Neutrophil (primary cell): ENCODE results near the gene APBB1IP.
A peak's percentile ranks its signal among the peaks of the same experiment; 100 is the strongest.

Experiments used
- H3K27ac ChIP-seq: fragments of 200-600 bp; sonication (generic); 2 replicates; pipeline ENCODE4 v1.5.1; 2016; ENCODE audit warnings: mild to moderate bottlenecking, moderate library complexity
- H3K27me3 ChIP-seq: fragments of 200-600 bp; sonication (generic); 2 replicates; pipeline ENCODE4 v1.6.0; 2016; ENCODE audit warnings: mild to moderate bottlenecking
- H3K36me3 ChIP-seq: fragments of 200-600 bp; sonication (generic); 2 replicates; pipeline ENCODE4 v1.5.1; 2017
- H3K4me1 ChIP-seq, 2 experiments: fragments of 200-600 bp in 1 of 2; sonication (generic) in 1 of 2; 1 replicate in 1 of 2; 2 replicates in 1 of 2; pipeline versions ENCODE4 v1.5.1 to v1.6.1; 2013 to 2016; ENCODE audit warnings: low read depth in 1 of 2, low read length in 1 of 2, mild to moderate bottlenecking in 1 of 2, moderate library complexity in 1 of 2; ENCODE audit not compliant: control insufficient read depth in 1 of 2, insufficient read depth in 1 of 2
- H3K4me3 ChIP-seq, 2 experiments: fragments of 200-600 bp in 1 of 2; sonication (generic) in 1 of 2; 1 replicate in 1 of 2; 2 replicates in 1 of 2; pipeline ENCODE4 v1.5.1; 2013 to 2016; ENCODE audit warnings: low read depth in 1 of 2, low read length in 1 of 2, mild to moderate bottlenecking in 1 of 2, moderate library complexity in 1 of 2
- H3K9me3 ChIP-seq: fragments of 200-600 bp; sonication (generic); 2 replicates; pipeline ENCODE4 v1.5.1; 2016
- CTCF ChIP-seq: fragments of 200-600 bp; sonication (generic); IDR thresholded peaks from 2 replicates; pipeline ENCODE4 v1.5.1; 2016; ENCODE audit warnings: antibody characterized with exemption

APBB1IP gene

GRCh38 chr10:26451903-26452302 is 13.8 kb downstream of the APBB1IP start:
- TF ChIP-seq CTCF, result no peak
- Histone ChIP-seq H3K9me3 (no peaks in the 10 kb centered on the region), H3K36me3 (peaks cover 22% of the 10 kb centered on the region), H3K4me3 (no peak overlapping the region), H3K27ac (peak overlapping the region; percentile 71), H3K27me3 (no peaks in the 10 kb centered on the region), H3K4me1 (peaks cover 86 to 88% of the 10 kb centered on the region in 2 experiments)

GRCh38 chr10:26453850-26454249 is 15.7 kb downstream of the APBB1IP start:
- no peak for TF ChIP-seq CTCF
- Histone ChIP-seq H3K27me3 (no peaks in the 10 kb centered on the region), H3K36me3 (peaks cover 20% of the 10 kb centered on the region), H3K4me3 (no peak overlapping the region), H3K27ac (no peak overlapping the region), H3K9me3 (no peaks in the 10 kb centered on the region), H3K4me1 (peaks cover 85 to 89% of the 10 kb centered on the region in 2 experiments)

GRCh38 chr10:26454891-26455290 is 16.8 kb downstream of the APBB1IP start:
- Histone ChIP-seq H3K27ac (peak overlapping the region; percentile 21), H3K9me3 (no peaks in the 10 kb centered on the region), H3K27me3 (no peaks in the 10 kb centered on the region), H3K4me1 (peaks cover 75 to 79% of the 10 kb centered on the region in 2 experiments), H3K4me3 (no peak overlapping the region), H3K36me3 (peaks cover 15% of the 10 kb centered on the region)
- no peak for TF ChIP-seq CTCF

- TF ChIP-seq CTCF, result no peak
- Histone ChIP-seq H3K36me3 (peaks cover 18% of the 10 kb centered on the region), H3K9me3 (no peaks in the 10 kb centered on the region), H3K4me3 (no peak overlapping the region), H3K4me1 (peaks cover 66 to 75% of the 10 kb centered on the region in 2 experiments), H3K27ac (peak overlapping the region; percentile 58), H3K27me3 (no peaks in the 10 kb centered on the region)
These were observed 17.6 kb downstream of the APBB1IP start for GRCh38 chr10:26455567-26456315.

- peak overlapping the region; percentile 77 for H3K27ac ChIP-seq
- H3K4me1 ChIP-seq, result peaks cover 54 to 68% of the 10 kb centered on the region in 2 experiments
- no peaks in the 10 kb centered on the region for H3K9me3 ChIP-seq
- TF ChIP-seq CTCF, result no peak
- H3K36me3 ChIP-seq, result peaks cover 20% of the 10 kb centered on the region
- H3K27me3 ChIP-seq, result no peaks in the 10 kb centered on the region
- no peak overlapping the region for H3K4me3 ChIP-seq
These were observed 18.9 kb downstream of the APBB1IP start for GRCh38 chr10:26457088-26457487.
